GM06990 (cell line): ENCODE results near the gene GRK5.

Experiments
- DNase-seq: peaks from one replicate; pipeline ENCODE4 v3.0.0-alpha.2; 2011; ENCODE audit not compliant: insufficient read length; ENCODE audit errors: extremely low read depth
- H3K27me3 ChIP-seq: replicated peaks from 2 replicates; pipeline ENCODE4 v1.6.0; 2011; ENCODE audit warnings: low read length; ENCODE audit not compliant: control insufficient read depth, insufficient read depth
- H3K36me3 ChIP-seq: 2 replicates; pipeline ENCODE4 v1.5.1; 2011; ENCODE audit warnings: low read length; ENCODE audit not compliant: control insufficient read depth, insufficient read depth
- H3K4me3 ChIP-seq: replicated peaks from 2 replicates; pipeline ENCODE4 v1.5.1; 2011; ENCODE audit warnings: low read depth, mild to moderate bottlenecking, control low read depth, low read length
- TF ChIP-seq, protein P1 (sequence below): IDR thresholded peaks from 2 replicates; pipeline ENCODE4 v1.5.1; 2011; ENCODE audit warnings: low read length, control low read depth, mild to moderate bottlenecking, inconsistent platforms; ENCODE audit not compliant: insufficient read depth, poor library complexity, severe bottlenecking

GRK5 gene

DNA sequence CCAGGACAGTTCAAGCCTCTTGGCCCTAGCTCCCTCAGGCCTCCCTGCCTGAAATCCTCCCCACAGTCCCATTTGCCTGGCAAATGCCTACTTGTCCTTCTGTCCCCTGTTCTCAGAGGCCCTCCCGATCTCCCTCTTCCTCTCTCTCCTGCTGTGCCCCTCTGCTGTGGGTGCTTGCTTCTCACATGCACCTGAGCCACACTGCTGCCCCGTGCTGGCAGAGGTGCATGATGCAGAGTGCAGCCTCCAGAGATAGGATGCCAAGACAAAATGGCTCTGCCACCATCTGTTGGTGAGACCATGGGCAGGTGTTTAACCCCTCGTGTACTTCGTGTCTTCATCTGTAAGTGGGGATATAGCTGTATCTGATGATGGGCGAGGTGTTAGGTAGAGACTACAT is 176.8 kb downstream of the GRK5 start:
- Histone ChIP-seq H3K4me3 (no peak overlapping the region), H3K27me3 (no peaks in the 10 kb centered on the region), H3K36me3 (peaks cover 13% of the 10 kb centered on the region)
- TF ChIP-seq, protein P1, sequence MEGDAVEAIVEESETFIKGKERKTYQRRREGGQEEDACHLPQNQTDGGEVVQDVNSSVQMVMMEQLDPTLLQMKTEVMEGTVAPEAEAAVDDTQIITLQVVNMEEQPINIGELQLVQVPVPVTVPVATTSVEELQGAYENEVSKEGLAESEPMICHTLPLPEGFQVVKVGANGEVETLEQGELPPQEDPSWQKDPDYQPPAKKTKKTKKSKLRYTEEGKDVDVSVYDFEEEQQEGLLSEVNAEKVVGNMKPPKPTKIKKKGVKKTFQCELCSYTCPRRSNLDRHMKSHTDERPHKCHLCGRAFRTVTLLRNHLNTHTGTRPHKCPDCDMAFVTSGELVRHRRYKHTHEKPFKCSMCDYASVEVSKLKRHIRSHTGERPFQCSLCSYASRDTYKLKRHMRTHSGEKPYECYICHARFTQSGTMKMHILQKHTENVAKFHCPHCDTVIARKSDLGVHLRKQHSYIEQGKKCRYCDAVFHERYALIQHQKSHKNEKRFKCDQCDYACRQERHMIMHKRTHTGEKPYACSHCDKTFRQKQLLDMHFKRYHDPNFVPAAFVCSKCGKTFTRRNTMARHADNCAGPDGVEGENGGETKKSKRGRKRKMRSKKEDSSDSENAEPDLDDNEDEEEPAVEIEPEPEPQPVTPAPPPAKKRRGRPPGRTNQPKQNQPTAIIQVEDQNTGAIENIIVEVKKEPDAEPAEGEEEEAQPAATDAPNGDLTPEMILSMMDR = no peak
- DNase-seq = no peak

DNA sequence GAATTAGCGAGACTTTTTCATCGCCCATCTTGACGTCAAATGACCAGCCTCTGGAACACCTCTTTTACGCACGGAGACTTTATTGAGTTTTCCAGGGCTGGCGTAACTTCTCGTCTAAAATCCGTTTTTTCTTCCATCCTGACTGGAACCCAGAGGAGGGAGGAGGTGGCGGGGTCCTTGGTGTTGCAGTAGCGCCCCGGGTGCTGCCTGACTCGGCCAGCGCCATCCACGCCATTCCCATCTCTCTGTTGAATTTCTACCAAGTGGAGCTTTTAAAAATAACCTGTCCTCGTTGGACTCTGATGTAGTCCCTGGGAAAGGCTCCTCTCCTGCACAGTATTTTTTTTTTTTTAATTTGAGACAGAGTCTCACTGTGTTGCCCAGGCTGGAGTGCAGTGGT is 179.3 kb downstream of the GRK5 start:
- H3K36me3 ChIP-seq = peaks cover 8% of the 10 kb centered on the region
- TF ChIP-seq, protein P1 = no peak

DNA sequence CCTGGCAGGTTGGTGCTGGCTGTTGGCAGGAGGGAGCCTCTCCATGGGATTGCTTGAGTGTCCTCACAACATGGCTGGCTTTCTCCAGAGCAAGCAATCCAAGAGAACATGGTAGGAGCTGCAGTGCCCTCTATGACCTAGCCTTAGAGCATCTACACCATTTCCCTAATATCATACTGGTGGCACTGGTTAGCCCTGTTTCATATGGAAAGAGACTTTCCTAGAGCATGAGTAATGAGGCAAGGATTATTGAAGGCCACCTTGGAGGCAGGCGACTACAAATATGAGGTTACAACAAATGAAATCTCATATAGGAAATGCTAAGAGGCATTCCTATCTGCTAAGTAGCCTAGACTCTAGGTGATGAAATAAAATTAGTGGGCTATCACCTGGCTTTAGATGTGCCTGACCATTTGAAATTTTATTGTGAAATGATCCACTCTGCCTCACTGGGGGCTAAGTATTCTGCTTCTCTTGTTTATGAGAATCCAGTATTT is 181.5 kb downstream of the GRK5 start:
- TF ChIP-seq, protein P1 = no peak

More for the DNA sequence above, 179.3 kb downstream of the GRK5 start:
- Histone ChIP-seq H3K27me3 (no peaks in the 10 kb centered on the region), H3K4me3 (no peak overlapping the region)
- DNase-seq = no peak

DNA sequence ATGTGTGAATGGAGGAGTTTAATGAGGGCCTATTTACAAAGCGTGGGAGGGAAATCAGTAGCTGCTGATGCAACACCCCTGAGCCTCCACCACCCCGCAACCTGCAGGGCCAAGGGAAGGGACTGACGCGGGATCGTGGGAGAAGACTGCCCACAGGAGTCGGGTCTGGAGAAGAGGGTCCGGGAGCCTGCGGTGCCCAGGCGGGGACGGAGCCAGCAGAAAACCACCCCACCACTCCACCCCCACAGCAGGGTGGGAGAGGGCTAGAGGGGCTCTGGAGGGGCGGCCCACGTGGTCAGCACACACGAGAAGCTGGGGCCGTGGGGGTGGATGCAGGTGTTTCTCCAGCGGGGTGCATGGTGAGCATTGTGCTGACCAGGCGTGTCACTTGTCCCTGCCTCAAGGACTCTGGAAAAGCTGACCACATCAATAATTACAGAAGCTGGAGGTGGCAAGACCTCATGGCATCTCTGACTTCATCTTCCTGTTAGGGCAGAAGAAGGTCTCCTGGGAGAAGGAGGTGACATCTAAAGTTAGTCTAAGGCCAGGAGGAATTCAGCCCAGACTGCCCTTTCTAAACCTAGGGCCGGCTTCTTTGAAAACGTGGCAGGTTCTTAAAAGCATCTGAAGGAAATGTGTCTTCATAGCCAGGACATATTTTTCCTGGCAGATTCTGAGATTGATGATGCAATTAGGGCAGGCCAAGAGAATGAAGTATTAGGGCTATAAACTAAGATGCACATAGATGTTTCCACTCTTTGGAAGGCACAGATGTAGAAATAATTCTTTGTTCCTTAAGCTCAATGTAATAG is 184.3 kb downstream of the GRK5 start:
- Histone ChIP-seq H3K36me3 (peaks cover 2% of the 10 kb centered on the region), H3K4me3 (no peak overlapping the region), H3K27me3 (no peaks in the 10 kb centered on the region)
- TF ChIP-seq, protein P1 = no peak
- DNase-seq = no peak

More for the DNA sequence above, 181.5 kb downstream of the GRK5 start:
- Histone ChIP-seq H3K4me3 (no peak overlapping the region), H3K27me3 (no peaks in the 10 kb centered on the region), H3K36me3 (peaks cover 7% of the 10 kb centered on the region)
- DNase-seq = no peak

DNA sequence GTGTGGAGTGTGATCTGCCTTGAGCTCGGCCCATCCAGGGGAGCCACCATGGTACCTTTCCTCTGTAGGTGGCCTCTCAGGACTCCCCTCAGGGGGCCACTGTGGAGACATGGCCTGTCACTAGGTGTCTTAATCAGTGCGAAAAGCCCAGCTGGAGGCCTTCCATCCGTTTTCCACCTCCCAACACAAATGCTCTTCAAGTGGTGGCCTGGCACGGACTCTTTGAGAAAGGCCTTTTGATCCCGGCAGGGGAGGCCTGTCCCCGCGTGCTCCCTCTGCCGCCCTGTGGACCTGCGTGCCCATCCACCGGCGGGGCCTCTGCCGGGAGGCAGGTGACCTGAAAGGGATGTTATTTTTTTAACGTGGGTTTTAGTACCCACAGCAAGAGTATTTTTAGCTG is 185.6 kb downstream of the GRK5 start:
- Histone ChIP-seq H3K27me3 (no peaks in the 10 kb centered on the region), H3K36me3 (peaks cover 4% of the 10 kb centered on the region), H3K4me3 (no peak overlapping the region)
- TF ChIP-seq, protein P1 = no peak
- DNase-seq = no peak
